GM18951 (cell line): ENCODE data around the gene KRTAP5-2.

ENCODE experiments used
- POLR2A ChIP-seq: IDR thresholded peaks from 4 replicates; pipeline ENCODE4 v1.6.1; 2011; ENCODE audit warnings: mild to moderate bottlenecking; ENCODE audit not compliant: insufficient read length, insufficient read depth; ENCODE audit errors: extremely low read depth
- in situ Hi-C: fragments of 300-500 bp; cut with MboI; formaldehyde crosslinking; loops from one replicate; pipeline ENCODE4 v1.12.0; 2022; ENCODE audit warnings: low sequenced_read_pairs, mixed read lengths, inconsistent platforms; ENCODE audit not compliant: unreplicated experiment

Gene KRTAP5-2

GRCh38 chr11:1565173-1565903, 32.8 kb downstream of the KRTAP5-2 start:
- TF ChIP-seq POLR2A: no peak
- in situ Hi-C loops: no loop called here

- in situ Hi-C loops: no loop called here
- no peak for TF ChIP-seq POLR2A
These were observed 33.4 kb downstream of the KRTAP5-2 start for GRCh38 chr11:1564535-1565172.

- in situ Hi-C loops: no loop called here
- TF ChIP-seq POLR2A: no peak
These were observed 34.2 kb downstream of the KRTAP5-2 start for GRCh38 chr11:1563697-1564534.

- no peak for TF ChIP-seq POLR2A
- in situ Hi-C loops: no loop called here
These were observed 34.9 kb downstream of the KRTAP5-2 start for GRCh38 chr11:1563149-1563638.

- in situ Hi-C loops: no loop called here
- TF ChIP-seq POLR2A: no peak
These were observed 35.5 kb downstream of the KRTAP5-2 start for GRCh38 chr11:1562469-1563148.

GRCh38 chr11:1561955-1562354, 36.1 kb downstream of the KRTAP5-2 start:
- in situ Hi-C loops: no loop called here
- TF ChIP-seq POLR2A: no peak

- TF ChIP-seq POLR2A: no peak
- in situ Hi-C loops: no loop called here
These were observed 36.8 kb downstream of the KRTAP5-2 start for GRCh38 chr11:1561266-1561665.

- in situ Hi-C loops: no loop called here
These were observed 37.3 kb downstream of the KRTAP5-2 start for GRCh38 chr11:1560649-1561251.

GRCh38 chr11:1560002-1560648, 38.0 kb downstream of the KRTAP5-2 start:
- in situ Hi-C loops: no loop called here
- no peak for TF ChIP-seq POLR2A

More at GRCh38 chr11:1560649-1561251, 37.3 kb downstream of the KRTAP5-2 start:
- TF ChIP-seq POLR2A: no peak

GRCh38 chr11:1559111-1559951, 38.8 kb downstream of the KRTAP5-2 start:
- in situ Hi-C loops: no loop called here
- TF ChIP-seq POLR2A: no peak

GRCh38 chr11:1558775-1559110, 39.4 kb downstream of the KRTAP5-2 start:
- in situ Hi-C loops: no loop called here
- no peak for TF ChIP-seq POLR2A
